Stimulated activated CD8-positive, alpha-beta memory T cell treated with anti-CD3 and anti-CD28 coated beads, Interleukin-12 subunit alpha, Interleukin-12 subunit beta, amount 100 ng/mL, for 24 hours (primary cell): ENCODE data around the gene DNAJC18.
"Not testable (repeated sequence)": the region's sequence is repeated elsewhere in the genome, so short reads cannot be mapped to it uniquely, and the experiment has no call there.

Experiments
- DNase-seq: peaks from one replicate; pipeline ENCODE4 v3.0.0-alpha.2; 2020; ENCODE audit errors: extremely low read depth

Gene DNAJC18

GRCh38 chr5:139426203-139426885 lies 13.0 kb downstream of the DNAJC18 start:
- DNase-seq = no peak

GRCh38 chr5:139425497-139425896 lies 13.8 kb downstream of the DNAJC18 start:
- no peak for DNase-seq

DNA sequence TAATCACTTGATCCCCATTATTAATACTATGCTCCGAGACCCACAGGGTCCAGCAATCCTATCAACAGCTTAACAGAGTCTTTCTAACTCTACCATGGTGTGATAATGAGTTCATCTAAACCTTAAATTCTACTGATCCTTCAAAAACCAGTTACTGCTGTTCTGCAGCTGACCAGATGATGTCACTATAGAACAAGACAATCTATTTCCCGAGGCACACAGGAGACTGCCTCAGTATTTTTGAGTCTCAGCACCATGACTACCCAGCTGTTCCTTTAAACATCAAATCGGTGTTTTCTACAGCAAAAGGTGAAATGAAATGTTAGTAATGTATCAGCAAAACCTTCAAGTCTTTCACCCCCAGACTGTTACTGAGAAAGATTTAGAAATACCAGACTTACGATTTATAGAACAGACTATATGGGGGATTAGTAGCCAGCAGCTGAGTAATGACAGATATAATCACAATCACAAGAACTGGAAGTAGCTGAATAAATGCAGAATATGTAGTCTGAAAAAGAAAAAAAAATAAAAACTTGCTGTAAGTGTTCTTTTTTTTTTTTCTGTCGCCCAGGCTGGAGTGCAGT lies 16.9 kb downstream of the DNAJC18 start:
- DNase-seq = no peak

GRCh38 chr5:139419226-139420192 lies 19.8 kb downstream of the DNAJC18 start:
- no peak for DNase-seq

DNA sequence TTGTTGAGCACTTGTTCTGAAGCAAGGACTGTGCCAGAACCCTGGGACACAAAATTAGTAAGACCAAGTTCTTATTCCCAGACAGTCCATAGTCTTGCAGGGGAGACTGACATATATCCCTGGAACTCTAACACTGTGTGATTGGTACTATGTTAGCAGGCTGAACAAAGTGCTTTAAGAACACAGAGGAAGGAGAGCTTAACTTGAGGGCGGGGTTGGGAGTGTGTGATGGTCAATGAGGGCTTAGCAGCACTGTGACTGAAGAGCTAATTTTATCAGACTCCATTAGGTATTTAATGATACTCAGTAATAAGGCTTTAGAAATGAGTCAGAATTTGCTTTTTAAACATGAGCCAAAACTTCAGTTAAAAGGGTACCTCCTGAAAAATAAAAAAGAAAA lies 20.5 kb downstream of the DNAJC18 start:
- DNase-seq = no peak

DNA sequence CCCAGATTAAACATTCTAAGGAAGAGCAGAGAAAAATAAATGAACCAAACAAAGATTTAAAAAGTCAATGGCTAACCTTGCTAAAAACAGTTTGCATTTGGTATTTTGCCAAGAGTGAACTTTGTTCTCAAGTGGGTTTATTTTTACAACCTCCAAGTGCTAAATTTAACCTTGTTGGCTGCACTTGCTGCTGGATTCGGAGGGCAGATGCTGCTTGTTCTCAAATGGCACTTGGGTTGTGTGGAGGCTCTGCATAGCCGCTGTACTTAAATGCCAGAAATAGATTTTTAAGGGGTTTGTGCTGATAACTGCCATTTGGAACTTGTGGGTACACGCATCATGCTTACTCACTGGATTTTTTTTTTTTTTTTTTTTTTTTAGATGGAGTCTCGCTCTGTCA lies 22.1 kb downstream of the DNAJC18 start:
- no peak for DNase-seq

DNA sequence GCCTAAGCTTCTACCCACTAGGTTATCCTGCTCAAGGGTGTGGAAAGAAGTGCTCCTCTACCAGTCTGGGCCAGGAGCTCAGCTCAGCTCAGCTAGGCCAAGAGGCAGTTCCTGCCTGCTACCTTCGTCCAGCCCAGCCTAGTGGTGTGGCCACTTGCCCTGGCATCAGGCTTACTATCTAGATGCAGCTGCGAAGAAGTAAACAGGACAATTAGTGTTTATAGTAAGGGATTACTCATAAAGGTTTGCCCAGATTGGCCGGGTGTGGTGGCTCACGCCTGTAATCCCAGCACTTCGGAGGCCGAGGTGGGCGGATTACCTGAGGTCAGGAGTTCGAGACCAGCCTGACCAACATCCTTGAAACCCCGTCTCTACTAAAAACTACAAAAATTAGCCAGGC lies 22.7 kb downstream of the DNAJC18 start:
- DNase-seq = no peak

GRCh38 chr5:139415869-139416268 lies 23.5 kb downstream of the DNAJC18 start:
- DNase-seq = no peak

DNA sequence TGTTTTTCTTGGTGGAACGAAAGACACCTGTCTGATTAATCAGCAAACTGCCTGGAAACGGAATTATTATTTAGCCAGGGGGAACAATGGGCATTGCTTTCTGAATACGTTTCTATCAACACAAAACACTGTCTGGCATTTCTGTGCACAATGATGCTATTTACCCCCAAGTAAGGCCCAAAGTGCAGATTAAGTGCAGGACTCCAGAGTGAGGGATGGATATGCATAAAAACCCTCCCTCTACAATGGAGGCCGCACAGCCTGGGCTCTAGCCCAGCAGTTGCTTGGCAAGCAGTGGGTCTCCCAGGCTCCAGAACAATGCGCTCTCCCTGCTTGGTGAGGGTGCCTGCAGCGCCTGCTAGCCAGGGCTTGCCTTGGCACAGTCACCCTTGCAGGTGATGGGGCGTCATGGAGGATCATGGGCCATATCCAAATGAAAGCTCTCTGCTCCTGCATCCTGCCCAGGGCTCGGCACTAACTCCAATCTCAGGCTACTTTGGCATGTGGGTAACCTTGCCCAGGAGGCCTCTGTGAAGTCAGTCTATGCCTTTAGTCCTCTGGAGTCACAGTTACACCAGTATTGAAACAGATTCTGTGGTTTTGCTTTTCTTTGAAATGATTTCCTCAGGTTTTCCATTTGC lies 24.0 kb downstream of the DNAJC18 start:
- no peak for DNase-seq

- no peak for DNase-seq
Measured at GRCh38 chr5:139414581-139415130, 24.7 kb downstream of the DNAJC18 start.

GRCh38 chr5:139413963-139414362 lies 25.4 kb downstream of the DNAJC18 start:
- DNase-seq = no peak

- no peak for DNase-seq
Measured at GRCh38 chr5:139413153-139413552, 26.2 kb downstream of the DNAJC18 start.

DNA sequence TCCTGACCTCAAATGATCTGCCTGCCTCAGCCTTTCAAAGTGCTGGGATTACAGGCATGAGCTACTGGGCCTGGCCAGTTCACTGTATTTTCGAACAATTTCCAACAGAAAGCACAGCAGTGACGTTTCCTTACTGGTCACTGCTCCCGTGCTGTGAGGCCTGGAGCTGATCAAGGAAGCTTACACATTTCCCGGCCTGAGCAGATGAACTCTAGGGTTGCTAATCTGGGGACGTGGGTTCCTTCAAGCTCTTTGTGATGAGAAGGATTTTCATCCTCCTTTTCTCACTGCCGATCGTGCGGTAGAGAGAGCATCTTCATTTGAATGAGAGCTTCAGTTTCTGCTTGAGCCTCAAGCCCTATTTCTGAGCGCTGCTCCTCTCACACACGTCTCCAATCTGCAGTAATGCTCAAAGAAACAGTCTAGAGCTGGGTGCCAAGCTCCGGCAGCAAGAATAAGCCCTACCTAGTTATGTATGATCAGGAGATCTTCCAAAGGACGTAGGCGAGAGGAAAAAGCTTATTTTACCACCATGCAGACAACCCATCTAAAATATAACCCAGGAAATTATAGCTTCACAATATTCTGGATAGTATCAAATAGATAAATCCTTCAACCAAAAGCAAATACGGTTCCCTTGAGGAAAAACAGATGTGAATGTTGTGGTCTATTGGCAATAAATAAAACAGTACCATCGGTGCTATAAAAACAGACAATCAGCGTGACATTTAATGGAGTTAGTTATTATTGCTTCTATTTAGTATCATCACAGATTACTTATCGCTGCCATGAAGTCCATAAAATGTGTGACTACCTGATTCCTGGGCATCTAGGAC lies 28.1 kb downstream of the DNAJC18 start:
- DNase-seq = no peak

- DNase-seq = no peak
Measured at GRCh38 chr5:139410121-139410992, 29.0 kb downstream of the DNAJC18 start.

GRCh38 chr5:139409116-139409515 lies 30.2 kb downstream of the DNAJC18 start:
- DNase-seq = not testable (repeated sequence)

GRCh38 chr5:139408191-139408590 lies 31.1 kb downstream of the DNAJC18 start:
- DNase-seq = no peak

- no peak for DNase-seq
Measured at GRCh38 chr5:139407517-139407916, 31.8 kb downstream of the DNAJC18 start.

- DNase-seq = no peak
Measured at GRCh38 chr5:139406963-139407362, 32.4 kb downstream of the DNAJC18 start.

DNA sequence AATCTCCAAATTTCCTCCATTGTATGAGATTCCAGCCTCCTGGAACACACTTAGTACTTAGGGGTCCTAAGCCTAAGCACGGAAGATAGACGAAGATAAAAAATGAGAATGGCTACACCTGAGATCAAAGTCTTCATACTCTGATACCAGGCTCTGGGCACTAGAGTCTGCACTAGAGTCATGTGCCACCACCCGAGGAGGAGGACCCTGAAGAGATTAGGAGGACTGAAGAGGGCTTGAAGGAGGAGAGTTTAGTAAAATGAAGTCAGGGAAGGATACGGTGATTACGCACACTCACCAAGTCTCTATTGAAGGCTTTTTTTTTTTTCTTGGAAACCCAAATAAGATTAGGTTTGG lies 34.9 kb downstream of the DNAJC18 start:
- DNase-seq = no peak
